ENCODE measurements around the gene PTPRF.

DNA sequence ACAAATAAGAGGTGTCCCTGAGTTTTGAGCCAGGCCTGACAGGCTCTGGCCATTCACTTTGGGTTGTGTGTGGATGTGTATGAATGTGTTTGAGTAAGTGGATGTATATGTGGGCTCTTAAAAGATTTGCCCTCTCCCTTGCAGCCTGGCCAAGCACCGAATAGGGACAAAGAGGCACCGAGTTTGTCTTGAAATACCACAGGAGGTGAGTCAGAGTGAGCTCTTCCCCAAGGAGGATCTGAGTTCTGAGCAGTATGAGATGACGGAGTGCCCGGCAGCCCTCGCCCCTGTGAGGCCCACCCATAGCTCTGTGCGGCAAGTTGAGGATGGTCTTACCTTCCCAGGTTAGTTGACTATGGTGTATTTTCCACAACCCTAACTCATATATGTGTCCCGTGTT is 138.3 kb downstream of the PTPRF start:
- TF ChIP-seq CTCF (IDR thresholded peaks at IDR 0.05), result no peak
- TF ChIP-seq POLR2A (IDR thresholded peaks at IDR 0.05), result no peak

Measured in lower leg skin (tissue), 3 donors.